Subcutaneous adipose tissue (tissue), 4 donors: ENCODE results near the gene C5orf52. TPM values are rescaled to one million over a fixed set of nuclear protein-coding genes. Genes with fewer than 3 reads are reported as not detected.

Experiments
- total RNA-seq, 4 donors: library from RNA; depleted of rRNA; stranded (reverse); fragments of >200 nt; gene quantifications; one replicate each; pipeline ENCODE4 v1.1.0, GENCODE V29; 2016
- TF ChIP-seq, protein P1 (sequence below): fragments of 450-650 bp; IDR thresholded peaks from one replicate; pipeline ENCODE4 v1.5.1; 2016; ENCODE audit warnings: low read depth, mild to moderate bottlenecking, control low read depth, antibody characterized with exemption, moderate library complexity

The C5orf52 gene
- total RNA-seq, result not detected

GRCh38 chr5:157670662-157671591 is at the start of gene C5orf52:
Gene C5orf52 (plus strand): TSS chr5:157671533. CDS start chr5:157671615, 82 bp downstream.
- TF ChIP-seq, protein P1, sequence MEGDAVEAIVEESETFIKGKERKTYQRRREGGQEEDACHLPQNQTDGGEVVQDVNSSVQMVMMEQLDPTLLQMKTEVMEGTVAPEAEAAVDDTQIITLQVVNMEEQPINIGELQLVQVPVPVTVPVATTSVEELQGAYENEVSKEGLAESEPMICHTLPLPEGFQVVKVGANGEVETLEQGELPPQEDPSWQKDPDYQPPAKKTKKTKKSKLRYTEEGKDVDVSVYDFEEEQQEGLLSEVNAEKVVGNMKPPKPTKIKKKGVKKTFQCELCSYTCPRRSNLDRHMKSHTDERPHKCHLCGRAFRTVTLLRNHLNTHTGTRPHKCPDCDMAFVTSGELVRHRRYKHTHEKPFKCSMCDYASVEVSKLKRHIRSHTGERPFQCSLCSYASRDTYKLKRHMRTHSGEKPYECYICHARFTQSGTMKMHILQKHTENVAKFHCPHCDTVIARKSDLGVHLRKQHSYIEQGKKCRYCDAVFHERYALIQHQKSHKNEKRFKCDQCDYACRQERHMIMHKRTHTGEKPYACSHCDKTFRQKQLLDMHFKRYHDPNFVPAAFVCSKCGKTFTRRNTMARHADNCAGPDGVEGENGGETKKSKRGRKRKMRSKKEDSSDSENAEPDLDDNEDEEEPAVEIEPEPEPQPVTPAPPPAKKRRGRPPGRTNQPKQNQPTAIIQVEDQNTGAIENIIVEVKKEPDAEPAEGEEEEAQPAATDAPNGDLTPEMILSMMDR, result no peak

- TF ChIP-seq, protein P1, result no peak
Measured at GRCh38 chr5:157624144-157624543, 47.2 kb upstream of the C5orf52 start.

DNA sequence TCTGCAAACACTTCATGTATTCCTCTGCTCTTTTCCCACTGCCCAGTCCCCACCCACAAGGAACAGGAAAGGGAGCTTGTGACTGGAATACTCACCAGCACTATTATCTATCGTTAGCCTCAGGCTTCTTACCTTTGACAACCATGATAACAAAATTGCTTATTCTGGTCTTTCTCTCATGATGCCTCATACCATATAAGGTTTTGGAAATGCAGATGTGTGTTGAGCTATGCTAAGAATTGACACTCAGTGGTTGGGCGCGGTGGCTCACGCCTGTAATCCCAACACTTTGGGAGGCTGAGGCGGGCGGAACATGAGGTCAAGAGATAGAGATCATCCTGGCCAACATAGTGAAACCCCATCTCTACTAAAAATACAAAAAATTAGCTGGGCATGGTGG is 44.5 kb upstream of the C5orf52 start:
- TF ChIP-seq, protein P1, result no peak

GRCh38 chr5:157630341-157630740 is 41.0 kb upstream of the C5orf52 start:
- TF ChIP-seq, protein P1, result no peak

DNA sequence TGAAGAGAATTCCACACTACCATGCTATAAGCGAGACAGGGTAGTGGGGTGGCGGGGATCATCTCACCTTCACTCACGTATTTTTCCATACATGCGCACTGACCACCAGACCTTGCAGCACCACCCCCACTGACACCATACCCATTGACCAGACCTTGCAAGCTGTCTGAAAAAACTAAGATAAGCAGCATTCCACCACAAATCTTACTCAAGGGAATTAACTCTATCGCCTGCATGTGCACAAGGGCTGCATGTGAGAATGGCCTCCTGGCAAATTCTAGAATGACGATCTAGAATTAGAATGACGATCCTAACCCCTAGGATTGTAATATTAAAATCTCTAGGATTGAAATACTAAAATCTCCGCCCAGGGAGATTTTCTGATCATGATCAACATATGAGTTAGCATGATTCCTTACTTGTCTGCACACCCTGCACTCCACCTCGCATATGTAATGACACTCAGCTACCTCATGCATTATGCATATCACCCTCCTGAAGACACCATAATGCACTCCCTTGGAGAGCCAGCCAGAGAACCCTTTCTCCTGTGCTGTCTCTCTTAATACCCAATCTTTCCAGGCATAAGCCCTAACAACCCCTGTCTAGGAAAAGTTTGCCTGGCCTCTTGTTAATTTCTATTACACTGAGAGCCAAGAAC is 30.8 kb upstream of the C5orf52 start:
- TF ChIP-seq, protein P1, result no peak

- TF ChIP-seq, protein P1, result no peak
Measured at GRCh38 chr5:157648275-157648990, 22.9 kb upstream of the C5orf52 start.

DNA sequence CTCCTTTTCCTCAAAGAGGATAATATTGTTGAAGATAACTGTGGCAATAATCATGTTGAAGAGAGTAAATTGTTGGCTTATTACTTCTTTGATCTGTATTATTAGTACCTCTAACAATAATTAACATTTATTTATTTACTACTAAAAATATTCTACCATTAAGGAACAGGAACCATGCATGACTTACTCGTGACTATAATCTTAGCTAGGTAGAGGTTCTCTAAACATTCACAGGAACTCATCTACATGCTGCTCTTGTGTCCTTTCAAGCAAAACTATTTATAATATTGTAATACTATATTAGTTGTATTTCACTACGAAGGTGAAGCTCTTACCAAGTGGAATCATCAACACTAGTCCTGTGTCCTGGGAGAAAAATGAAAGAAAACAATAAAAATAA is 22.2 kb upstream of the C5orf52 start:
- TF ChIP-seq, protein P1, result no peak
